Measurements from ENCODE around the gene SPATA20.

Gene SPATA20

GRCh38 chr17:50602836-50603235 lies 55.9 kb downstream of the SPATA20 start:
- DNase-seq (ENCODE audit: low read depth) = no peak

GRCh38 chr17:50603340-50603739 lies 56.4 kb downstream of the SPATA20 start:
- no peak for DNase-seq (ENCODE audit: low read depth)

- DNase-seq (ENCODE audit: low read depth) = no peak
Observed at GRCh38 chr17:50604513-50604912, 57.5 kb downstream of the SPATA20 start.

GRCh38 chr17:50605429-50605828 lies 58.5 kb downstream of the SPATA20 start:
- DNase-seq (ENCODE audit: low read depth) = no peak

Measured in stimulated activated CD8-positive, alpha-beta memory T cell treated with anti-CD3 and anti-CD28 coated beads, Interleukin-7, amount 100 ng/mL, for 24 hours (primary cell).